Urinary bladder (tissue), 4 donors: ENCODE data around the gene MAP2K5. TPM values are rescaled to one million over a fixed set of nuclear protein-coding genes. Genes with fewer than 3 reads are reported as not detected.

Source experiments
- DNase-seq: peaks from one replicate; pipeline ENCODE4 v3.0.0-alpha.2; 2015; ENCODE audit errors: extremely low spot score
- H3K27ac ChIP-seq: one replicate; pipeline ENCODE4 v1.5.1; 2013; ENCODE audit warnings: low read depth, mild to moderate bottlenecking, moderate library complexity
- H3K36me3 ChIP-seq: one replicate; pipeline ENCODE4 v1.6.1; 2013; ENCODE audit warnings: mild to moderate bottlenecking, moderate library complexity; ENCODE audit not compliant: insufficient read depth
- H3K4me1 ChIP-seq: one replicate; pipeline ENCODE4 v1.6.1; 2013; ENCODE audit warnings: mild to moderate bottlenecking, moderate library complexity; ENCODE audit not compliant: insufficient read depth
- H3K4me3 ChIP-seq: one replicate; pipeline ENCODE4 v1.5.1; 2013; ENCODE audit warnings: low read depth, low read length
- WGBS: extraction: QIAGEN DNeasy Blood & Tissue Kit; methylation state at CpG from one replicate; pipeline ENCODE4 v1.1.7; 2013; 5-methylcytosine and 5-hydroxymethylcytosine counted together
- polyA plus RNA-seq: library from polyadenylated mRNA; stranded (reverse); fragments of 200-250 nt; gene quantifications from one replicate; pipeline ENCODE4 v1.2.3, GENCODE V29; 2013
- total RNA-seq: library from RNA; depleted of rRNA; stranded (reverse); fragments of >200 nt; gene quantifications from one replicate; pipeline ENCODE4 v1.2.3, GENCODE V29; 2014
- donor health status: healthy with polysubstance abuse.
- donor health status: healthy.

MAP2K5 gene
- total and polyA plus RNA-seq, 2 donors: 15.4 to 17.3 TPM

DNA sequence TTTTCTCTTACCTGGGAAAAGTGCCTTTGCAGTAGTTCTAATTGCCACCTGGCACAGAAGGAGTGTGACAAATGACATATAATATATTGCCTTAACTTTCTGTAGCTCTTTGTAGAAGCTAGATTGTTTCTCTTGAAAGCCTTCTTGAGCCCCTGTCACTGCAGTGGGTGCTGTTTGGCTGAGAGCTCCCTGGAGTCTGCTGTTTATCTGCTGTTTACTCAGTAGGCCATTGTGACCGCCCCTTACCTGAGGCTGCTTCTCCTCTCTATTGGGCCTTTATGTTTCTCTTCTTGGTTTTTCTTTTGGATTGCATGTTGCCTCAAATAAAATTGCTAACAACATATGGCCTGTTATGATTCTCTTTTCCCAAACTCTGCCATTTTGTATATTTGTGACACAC lies 16.7 kb downstream of the MAP2K5 start:
- no peak for DNase-seq
- Histone ChIP-seq H3K27ac (no peak overlapping the region), H3K4me3 (no peak overlapping the region), H3K4me1 (no peaks in the 10 kb centered on the region), H3K36me3 (no peaks in the 10 kb centered on the region)
- 100% methylated on average over 1 of the region's 1 CpG for WGBS

DNA sequence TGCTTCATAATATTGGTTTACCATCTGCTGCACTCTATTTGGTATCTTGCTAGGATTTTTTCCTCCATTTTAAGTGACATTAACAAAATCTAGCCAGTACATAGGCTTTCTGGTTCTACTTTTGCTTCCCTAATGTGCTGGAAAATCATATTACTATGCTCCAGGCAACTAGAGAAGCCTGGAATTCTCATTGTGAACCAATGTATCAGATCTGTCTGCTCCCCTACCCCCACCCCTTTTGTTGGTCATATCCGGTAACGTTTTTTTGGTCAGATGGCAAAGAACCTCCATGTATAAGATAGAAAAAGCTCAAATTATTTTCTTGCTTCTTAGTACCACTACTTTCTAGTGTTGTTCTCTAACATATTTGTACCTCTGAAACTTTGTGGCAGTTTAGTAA lies 17.1 kb downstream of the MAP2K5 start:
- no peaks in the 10 kb centered on the region for H3K4me1 ChIP-seq
- no peak for DNase-seq
- no peaks in the 10 kb centered on the region for H3K36me3 ChIP-seq
- 96% methylated on average over 2 of the region's 2 CpGs for WGBS
- no peak overlapping the region for H3K27ac ChIP-seq
- H3K4me3 ChIP-seq: no peak overlapping the region

DNA sequence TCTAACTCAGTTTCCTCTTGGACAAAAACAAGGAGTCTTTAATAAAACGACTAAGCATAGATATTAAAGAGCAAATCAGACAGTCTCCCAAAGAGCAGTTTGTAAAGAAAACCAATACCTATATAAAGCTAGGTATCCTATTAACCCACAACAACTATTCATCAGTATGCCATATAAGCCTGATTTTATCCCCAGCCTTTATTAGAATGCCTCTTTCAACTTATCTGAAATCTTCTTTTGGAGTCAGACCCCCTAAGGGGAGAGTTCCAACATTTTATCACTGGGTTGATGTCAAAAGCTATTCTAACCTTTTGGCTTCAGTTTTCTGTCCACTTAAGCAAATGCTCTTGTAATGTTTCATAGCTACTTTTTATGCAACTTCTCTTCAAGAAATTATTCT lies 17.8 kb downstream of the MAP2K5 start:
- 97% methylated on average over 1 of the region's 1 CpG for WGBS
- no peaks in the 10 kb centered on the region for H3K36me3 ChIP-seq
- no peak for DNase-seq

DNA sequence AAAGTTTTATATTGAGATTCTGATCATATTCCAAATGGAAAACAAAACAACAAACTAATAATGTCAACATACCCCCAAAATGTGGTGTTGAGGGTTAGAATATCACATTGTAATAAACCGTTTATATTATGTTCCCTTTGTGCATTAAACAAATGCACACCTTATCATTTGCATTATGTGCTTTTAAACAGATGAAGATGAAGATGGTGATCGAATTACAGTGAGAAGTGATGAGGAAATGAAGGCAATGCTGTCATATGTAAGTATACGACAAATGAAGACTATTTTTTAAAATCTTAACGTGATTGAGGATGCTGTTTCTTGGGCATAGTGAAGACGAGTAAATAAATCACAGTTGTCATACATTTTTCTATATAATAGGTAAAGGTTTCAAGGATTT lies 20.6 kb downstream of the MAP2K5 start:
- Histone ChIP-seq H3K4me3 (no peak overlapping the region), H3K4me1 (no peaks in the 10 kb centered on the region), H3K27ac (no peak overlapping the region), H3K36me3 (no peaks in the 10 kb centered on the region)
- 91% methylated on average over 5 of the region's 5 CpGs for WGBS
- no peak for DNase-seq

More for the DNA sequence above, 17.8 kb downstream of the MAP2K5 start:
- Histone ChIP-seq H3K4me1 (no peaks in the 10 kb centered on the region), H3K27ac (no peak overlapping the region), H3K4me3 (no peak overlapping the region)

DNA sequence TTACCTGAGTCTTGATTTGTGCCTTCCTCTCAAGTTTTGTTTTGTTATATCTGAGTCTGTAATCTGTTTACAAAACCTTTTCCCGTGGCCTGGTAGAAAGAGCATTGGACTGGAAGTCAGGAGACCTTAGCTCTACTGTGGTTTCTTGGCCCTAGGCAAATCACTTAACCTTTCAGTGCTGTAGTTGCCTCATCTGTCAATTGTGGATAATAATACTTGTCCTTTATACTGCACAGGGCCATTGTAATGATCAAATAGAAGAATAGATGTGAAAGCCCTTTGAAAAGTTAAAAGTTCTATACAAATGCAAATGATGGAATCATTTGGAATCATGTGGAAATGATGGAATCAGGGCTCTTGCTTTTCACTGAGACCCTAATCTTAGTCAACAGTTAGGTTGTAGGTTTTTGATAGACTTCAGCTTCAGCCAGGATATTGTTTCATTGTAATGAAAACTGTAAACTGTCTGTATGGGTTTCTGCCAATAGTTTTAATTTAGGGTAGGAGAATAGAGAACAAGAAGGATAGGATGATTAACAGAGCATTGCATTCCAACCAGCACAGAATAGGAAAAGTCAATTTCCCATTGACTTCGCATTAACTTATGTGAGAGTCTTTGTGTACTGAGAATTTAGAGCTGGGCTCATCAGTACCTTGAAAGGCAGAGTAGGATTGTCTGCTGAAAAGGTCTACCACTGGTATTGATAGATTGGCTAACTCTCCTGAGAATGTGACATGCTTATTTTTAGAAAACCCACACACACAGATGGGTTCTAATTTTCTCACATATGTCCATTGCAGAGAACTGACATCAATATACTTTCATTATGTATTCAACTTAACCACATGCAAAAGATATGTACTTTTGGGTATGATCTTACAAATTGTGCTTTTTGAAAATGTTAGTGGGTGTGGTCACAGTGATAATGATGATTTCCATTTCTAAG lies 21.8 kb downstream of the MAP2K5 start:
- H3K4me1 ChIP-seq: no peaks in the 10 kb centered on the region
- no peak overlapping the region for H3K27ac ChIP-seq
- 78% methylated on average over 2 of the region's 2 CpGs for WGBS
- no peaks in the 10 kb centered on the region for H3K36me3 ChIP-seq
- DNase-seq: no peak
- H3K4me3 ChIP-seq: no peak overlapping the region

DNA sequence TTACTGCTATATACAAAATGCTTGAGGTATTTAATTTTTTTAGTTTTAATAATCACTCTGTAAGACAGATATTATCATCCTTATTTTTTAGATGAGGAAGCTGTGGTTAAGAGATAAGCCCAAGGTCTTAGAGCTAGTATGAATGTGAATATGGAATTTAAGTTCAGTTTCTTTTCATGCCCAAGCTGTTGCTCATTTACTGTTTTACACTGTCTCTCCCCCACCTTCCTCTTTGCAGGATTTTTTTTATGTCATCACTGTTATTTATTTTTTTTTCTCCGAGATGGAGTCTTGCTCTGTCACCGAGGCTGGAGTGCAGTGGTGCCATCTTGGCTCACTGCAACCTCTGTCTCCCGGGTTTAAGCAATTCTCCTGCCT lies 22.5 kb downstream of the MAP2K5 start:
- Histone ChIP-seq H3K36me3 (no peaks in the 10 kb centered on the region), H3K27ac (no peak overlapping the region), H3K4me3 (no peak overlapping the region), H3K4me1 (no peaks in the 10 kb centered on the region)
- WGBS: 90% methylated on average over 3 of the region's 3 CpGs
- no peak for DNase-seq

DNA sequence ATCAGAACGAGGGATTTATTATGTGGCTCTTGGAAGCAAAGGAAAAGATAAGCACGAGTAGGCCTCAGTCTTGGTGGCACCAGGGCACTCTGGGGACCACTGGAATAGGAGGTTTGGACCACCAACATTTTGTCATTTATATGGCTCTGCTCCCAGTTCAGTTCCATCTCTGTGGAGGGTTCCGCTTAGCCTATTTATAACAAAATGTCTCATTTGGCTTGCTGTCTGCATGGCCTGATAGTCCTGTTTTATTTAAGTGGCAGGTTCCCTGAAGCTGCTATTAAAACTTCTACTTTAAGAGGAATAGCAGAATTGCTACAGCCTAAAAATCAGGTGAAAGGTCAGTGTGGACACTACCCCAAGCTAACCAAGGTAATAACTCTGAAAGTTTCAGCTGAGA lies 27.2 kb downstream of the MAP2K5 start:
- Histone ChIP-seq H3K4me1 (no peaks in the 10 kb centered on the region), H3K27ac (no peak overlapping the region), H3K36me3 (no peaks in the 10 kb centered on the region), H3K4me3 (no peak overlapping the region)
- 70% methylated on average over 3 of the region's 3 CpGs for WGBS
- DNase-seq: no peak

DNA sequence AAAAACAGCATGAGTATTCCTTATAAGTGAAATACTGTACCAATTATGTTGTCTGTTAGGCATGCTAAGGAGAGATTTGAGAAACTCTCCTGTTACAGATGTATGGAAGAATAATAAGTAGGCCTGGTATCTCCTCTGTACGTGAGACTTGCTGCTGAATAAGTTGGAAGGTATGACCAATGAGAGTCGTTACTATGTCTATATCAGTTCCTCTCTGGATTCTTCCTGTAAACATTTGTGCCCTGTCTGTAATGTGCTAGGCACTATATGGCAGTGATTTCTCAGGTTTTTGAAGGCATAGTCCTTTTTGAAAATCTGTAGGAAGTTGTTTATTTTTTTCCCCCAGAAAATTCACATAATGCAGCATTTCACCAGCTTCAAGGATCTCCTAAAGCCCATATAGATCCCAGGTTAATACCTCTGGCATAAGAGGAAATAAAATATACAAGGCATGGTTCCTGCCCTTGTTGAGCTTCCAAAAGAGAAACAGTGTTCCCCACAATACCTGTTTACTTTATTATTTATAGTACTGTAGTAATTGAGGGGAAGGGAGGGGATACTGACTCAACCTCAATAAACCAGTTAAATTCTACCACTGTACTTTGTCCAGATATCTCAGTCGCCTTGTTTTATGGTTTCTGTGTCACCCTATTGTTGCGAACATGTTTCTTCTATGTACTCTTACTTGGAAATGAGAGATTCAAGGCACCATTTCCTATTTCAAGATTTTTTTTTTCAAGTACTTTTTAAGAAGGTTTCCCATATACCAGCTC lies 28.6 kb downstream of the MAP2K5 start:
- no peak overlapping the region for H3K27ac ChIP-seq
- H3K4me1 ChIP-seq: no peaks in the 10 kb centered on the region
- DNase-seq: no peak
- no peaks in the 10 kb centered on the region for H3K36me3 ChIP-seq
- H3K4me3 ChIP-seq: no peak overlapping the region
- WGBS: 92% methylated on average over 4 of the region's 4 CpGs

DNA sequence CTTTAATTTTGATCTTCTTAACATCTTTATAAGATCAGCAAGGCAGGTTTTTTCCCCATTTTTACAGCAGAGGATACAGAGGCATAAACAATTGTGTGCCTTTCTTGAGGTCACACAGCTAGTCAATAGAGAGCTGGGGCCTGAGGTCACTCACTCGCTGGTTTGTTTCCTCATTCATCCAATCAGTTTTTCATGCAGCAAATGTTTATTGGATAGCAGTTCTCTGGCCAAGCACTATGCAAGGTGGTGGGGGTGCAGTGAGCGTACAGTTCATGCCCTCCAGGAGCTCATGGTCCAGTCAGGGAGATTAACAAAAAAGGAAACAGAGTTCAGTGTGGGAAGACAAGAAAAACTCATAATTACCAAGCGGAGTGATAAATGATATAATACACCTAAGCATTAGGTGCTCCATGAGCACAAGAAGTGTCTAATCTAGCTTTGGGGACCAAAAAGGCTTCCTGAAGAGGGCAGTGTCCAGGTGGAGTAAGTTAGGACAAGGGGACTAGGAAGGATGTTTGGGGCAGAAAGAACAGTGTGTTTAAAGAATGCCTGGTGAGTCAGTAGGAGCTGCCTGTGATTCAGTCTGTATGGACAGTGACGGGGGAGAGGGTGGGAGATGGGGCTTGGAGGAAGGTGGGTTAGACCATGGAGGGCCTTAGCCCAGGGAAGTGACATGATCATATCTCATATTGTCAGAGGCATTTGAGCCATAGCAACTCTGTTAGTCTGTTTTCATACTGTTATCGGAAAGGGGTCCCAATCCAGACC lies 29.3 kb downstream of the MAP2K5 start:
- WGBS: 91% methylated on average over 5 of the region's 5 CpGs
- no peaks in the 10 kb centered on the region for H3K4me1 ChIP-seq
- no peak overlapping the region for H3K4me3 ChIP-seq
- H3K36me3 ChIP-seq: no peaks in the 10 kb centered on the region
- H3K27ac ChIP-seq: no peak overlapping the region
- DNase-seq: no peak

DNA sequence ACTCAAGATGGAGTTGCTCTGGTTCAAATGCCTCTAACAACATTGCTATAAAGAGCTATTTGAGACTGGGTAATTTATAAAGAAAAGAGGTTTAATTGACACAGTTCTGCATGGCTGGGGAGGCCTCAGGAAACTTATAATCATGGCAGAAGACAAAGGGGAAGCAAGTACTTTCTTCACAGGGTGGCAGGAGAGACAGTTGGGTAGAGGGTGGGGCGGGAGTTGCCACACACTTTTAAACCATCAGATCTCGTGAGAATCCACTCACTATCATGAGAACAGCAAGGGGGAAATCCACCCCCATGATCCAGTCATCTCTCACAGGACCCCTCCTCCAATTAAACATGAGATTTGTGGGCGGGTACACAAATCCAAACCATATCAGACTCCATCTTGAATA lies 30.7 kb downstream of the MAP2K5 start:
- DNase-seq: no peak
- Histone ChIP-seq H3K4me3 (no peak overlapping the region), H3K27ac (no peak overlapping the region), H3K36me3 (no peaks in the 10 kb centered on the region), H3K4me1 (no peaks in the 10 kb centered on the region)
- 93% methylated on average over 3 of the region's 3 CpGs for WGBS

DNA sequence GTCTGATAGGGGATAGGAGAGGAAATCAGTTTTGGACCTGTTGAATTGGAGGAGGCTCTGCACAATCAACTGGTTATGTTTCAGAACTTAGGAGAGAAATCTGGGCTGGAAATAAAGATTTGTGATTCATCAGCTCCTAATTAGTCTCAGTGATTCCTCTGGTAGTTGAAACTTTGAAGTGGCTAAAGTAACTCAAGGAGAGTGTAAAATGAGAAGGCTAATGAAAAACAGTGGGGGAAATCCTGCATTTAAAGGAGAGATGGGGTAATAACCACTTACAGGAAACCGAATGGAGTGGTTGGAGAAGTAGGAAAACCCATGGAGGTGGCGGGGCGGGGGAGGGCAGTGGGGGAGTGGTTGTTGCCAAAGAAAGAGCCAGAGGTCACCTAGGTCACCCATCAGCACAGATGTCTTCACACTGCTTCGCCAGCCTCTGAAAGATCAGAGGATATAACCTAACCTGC lies 32.6 kb downstream of the MAP2K5 start:
- Histone ChIP-seq H3K27ac (no peak overlapping the region), H3K36me3 (no peaks in the 10 kb centered on the region), H3K4me3 (no peak overlapping the region), H3K4me1 (no peaks in the 10 kb centered on the region)
- WGBS: 90% methylated on average over 4 of the region's 4 CpGs
- DNase-seq: no peak

DNA sequence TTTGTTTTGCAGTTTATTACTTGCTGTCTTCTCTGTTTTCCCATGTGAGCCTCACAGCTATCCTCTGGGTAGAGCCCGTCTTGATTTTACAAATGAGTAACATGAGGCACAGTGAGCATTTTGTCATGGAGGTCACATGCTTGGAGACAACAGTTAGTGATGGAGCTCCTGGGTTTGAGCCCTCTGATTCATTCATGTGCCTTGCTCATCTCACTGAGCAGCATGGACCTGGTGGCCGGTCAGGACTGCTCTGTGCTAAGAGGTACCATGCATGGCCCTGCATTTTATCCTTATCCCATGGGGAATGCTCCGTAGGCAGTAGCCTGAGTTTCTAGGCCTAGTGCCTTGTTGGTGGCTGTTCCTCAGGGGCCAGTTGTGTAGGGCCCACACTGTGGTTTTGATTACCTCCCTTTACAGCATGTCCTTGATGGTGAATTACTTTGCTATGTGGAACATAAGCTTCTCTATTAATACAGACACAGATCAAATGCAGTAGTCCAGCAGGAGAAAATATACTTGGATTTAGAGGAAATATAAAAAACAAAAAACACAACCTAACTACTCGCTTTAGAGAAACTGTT lies 35.6 kb downstream of the MAP2K5 start:
- H3K4me3 ChIP-seq: no peak overlapping the region
- H3K4me1 ChIP-seq: no peaks in the 10 kb centered on the region
- WGBS: 96% methylated on average over 4 of the region's 4 CpGs
- no peak for DNase-seq
- H3K27ac ChIP-seq: no peak overlapping the region
- H3K36me3 ChIP-seq: no peaks in the 10 kb centered on the region

DNA sequence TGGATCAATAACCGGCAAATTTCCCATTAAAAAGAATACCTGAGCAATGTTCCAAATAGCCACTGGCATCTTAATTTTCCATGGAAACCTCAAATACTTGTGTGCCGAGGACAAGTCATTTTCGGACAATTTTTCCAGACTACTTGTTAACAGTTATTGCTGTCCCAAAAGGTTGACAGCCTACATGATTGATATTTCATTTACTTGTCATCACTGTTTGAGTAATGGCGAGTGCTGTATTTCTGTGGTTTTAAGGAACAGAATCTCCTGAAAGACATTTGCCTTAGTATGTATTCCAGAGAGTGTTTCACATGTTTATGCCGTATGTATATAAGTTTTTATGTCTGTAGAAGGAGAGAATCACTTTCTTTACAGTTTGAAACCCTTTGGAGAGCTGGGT lies 36.7 kb downstream of the MAP2K5 start:
- H3K4me3 ChIP-seq: no peak overlapping the region
- no peaks in the 10 kb centered on the region for H3K4me1 ChIP-seq
- H3K36me3 ChIP-seq: no peaks in the 10 kb centered on the region
- no peak for DNase-seq
- H3K27ac ChIP-seq: no peak overlapping the region
- 94% methylated on average over 5 of the region's 5 CpGs for WGBS
